ENCODE measurements around the gene WNT8A. TPM values are rescaled to one million over a fixed set of nuclear protein-coding genes. Genes with fewer than 3 reads are reported as not detected.

Gene WNT8A
- total and polyA plus RNA-seq, 2 of the 13 experiments (the other 11 are each of a cell fraction or from before 2014, with no cell fraction given): not detected

DNA sequence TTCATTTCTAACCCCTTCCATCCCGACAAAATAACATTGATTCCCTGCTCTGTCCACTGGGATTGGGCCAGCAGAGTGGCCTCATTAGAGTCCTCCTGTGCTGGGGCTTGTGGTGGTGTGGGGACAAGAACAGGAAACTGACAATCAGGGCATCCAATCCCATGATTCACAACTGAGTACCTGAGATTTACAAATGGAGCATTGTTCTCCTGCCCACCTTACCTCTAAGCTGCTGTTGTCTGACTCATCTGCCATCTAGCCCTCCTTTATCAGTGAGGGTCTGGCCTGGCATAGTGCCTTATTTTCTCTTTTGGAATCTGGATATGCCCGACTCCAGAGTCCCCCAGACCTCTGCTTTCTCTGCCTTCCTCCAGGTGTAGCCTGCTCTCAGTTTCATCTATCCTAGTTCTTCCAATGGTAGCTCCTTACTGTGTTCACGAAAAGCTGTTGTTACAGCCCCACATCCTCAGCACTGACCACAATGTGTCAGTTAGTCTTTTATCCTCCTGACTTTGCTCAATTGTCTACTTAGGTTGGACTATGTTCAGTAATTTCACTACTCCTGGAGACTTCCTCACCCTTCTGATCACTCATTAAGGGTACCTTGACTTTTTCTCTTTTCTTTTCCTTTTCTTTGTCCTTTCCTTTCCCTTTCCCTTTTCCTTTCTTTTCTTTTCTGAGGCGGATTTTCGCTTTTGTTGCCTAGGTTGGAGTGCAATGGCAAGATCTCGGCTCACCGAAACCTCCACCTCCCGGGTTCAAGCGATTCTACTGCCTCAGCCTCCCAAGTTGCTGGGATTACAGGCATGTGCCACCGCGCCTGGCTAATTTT is 13.4 kb downstream of the WNT8A start:
- H3K79me2 ChIP-seq (ENCODE audit: insufficient read depth, low read length): no peaks in the 10 kb centered on the region
- no peak overlapping the region for H3K4me3 ChIP-seq (replicated peaks in 1 of 3; ENCODE audit: insufficient read depth in 1 of 3, low read depth in 2 of 3, low read length in 3 of 3)
- intact Hi-C loops (cut with micrococcal nuclease; ENCODE audit: unreplicated experiment): no loop called here
- H3K27me3 ChIP-seq (ENCODE audit: control insufficient read depth in 1 of 2, insufficient read depth in 2 of 2, low read length in 2 of 2): no peaks in the 10 kb centered on the region
- H3K4me1 ChIP-seq (ENCODE audit: insufficient read depth, low read length): peaks cover 60% of the 10 kb centered on the region
- POLR2A ChIA-PET: no interaction called here
- peak; percentile 32 for DNase-seq (ENCODE audit: low spot score)
- H3K9ac ChIP-seq (ENCODE audit: insufficient read depth, low read depth, low read length): no peak overlapping the region
- no peak overlapping the region for H2AFZ ChIP-seq (ENCODE audit: low read length)
- no peak overlapping the region for H3K27ac ChIP-seq (ENCODE audit: extremely low read length, insufficient read depth, low read length)
- no peaks in the 10 kb centered on the region for H3K36me3 ChIP-seq (replicated peaks in 1 of 2; ENCODE audit: control insufficient read depth in 1 of 2, insufficient read depth in 2 of 2, low read length in 2 of 2)
- 0 out of 2 replicates have a peak overlapping the region, but pooled peaks have one; percentile 67 for H3K4me2 ChIP-seq (ENCODE audit: low read depth, low read length)
- FAIRE-seq: peak; percentile 32
- no TSS peak for BruUV-seq (replicated peaks)
- 82% methylated on average over 11 of the region's 11 CpGs for WGBS (ENCODE audit: low lambda C conversion rate)
- in situ Hi-C loops (cut with HindIII; ENCODE audit: extremely low pct_ligation_motif_present, low pct_unique_long_range_greater_than_20kb): no loop called here
- no peaks in the 10 kb centered on the region for H4K20me1 ChIP-seq (ENCODE audit: insufficient read depth, low read length)
- no peak for TF ChIP-seq SOX13 (IDR thresholded peaks at IDR 0.05)
- TF ChIP-seq SOX13 (CRISPR knock-in tag; conservative IDR thresholded peaks at IDR 0.05 in 1 of 2, IDR thresholded peaks at IDR 0.05 in 1 of 2): peak in 1 of 2 experiments; percentile 21; a peak in 1 of 4 replicates
- no peak for TF ChIP-seq SSRP1 (CRISPR knock-in tag; IDR thresholded peaks at IDR 0.05)
- CTCF ChIA-PET (ENCODE audit: low intra/inter-chr PET ratio, low total read pairs): no interaction called here
- ATAC-seq: no peak
- H3K9me3 ChIP-seq (ENCODE audit: low read length): no peaks in the 10 kb centered on the region

DNA sequence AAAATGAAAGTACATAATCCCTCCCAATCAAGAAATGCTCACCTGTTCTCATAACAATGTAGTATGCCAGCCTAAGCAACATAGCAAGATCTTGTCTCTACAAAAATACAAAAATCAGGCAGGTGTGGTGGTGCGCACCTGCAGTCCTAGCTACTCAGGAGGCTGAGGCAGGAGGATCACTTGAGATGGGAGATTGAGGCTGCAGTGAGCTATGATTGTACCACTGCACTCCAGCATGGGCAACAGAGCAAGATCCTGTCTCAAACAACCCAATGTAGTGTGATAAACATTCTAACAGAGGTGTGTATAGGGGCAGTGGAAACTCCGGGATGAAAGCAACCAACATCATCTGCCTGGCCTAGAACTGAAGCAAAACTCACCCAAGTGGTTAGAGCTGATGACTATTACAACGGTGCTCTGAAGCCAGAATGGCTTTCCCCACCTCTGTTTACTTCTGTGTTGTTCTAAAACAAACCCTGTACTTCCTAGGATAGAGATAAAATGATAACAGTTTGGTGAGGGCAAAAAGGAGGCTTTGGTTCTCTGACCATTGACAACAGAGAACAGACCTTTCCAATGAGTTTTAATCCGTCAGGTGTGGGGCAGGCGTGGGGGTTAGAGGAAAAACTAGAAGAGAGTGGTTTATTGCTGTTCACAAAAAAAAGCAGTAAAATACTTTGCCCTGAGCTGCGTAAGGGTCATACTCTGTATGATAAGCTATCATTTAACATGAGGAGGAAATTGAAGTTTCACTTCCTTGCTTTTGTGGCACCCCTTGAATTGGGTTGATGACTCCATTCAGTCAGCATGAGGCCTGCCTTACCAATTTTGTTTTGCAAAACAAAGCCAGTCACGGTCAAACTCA is 18.9 kb downstream of the WNT8A start:
- H3K4me3 ChIP-seq (replicated peaks in 1 of 3; ENCODE audit: insufficient read depth in 1 of 3, low read depth in 2 of 3, low read length in 3 of 3): no peak overlapping the region
- H3K4me1 ChIP-seq (ENCODE audit: insufficient read depth, low read length): peaks cover 24% of the 10 kb centered on the region
- H2AFZ ChIP-seq (ENCODE audit: low read length): no peak overlapping the region
- in situ Hi-C loops (cut with HindIII; ENCODE audit: extremely low pct_ligation_motif_present, low pct_unique_long_range_greater_than_20kb): no loop called here
- no peak overlapping the region for H3K9ac ChIP-seq (ENCODE audit: insufficient read depth, low read depth, low read length)
- TF ChIP-seq, protein P1, sequence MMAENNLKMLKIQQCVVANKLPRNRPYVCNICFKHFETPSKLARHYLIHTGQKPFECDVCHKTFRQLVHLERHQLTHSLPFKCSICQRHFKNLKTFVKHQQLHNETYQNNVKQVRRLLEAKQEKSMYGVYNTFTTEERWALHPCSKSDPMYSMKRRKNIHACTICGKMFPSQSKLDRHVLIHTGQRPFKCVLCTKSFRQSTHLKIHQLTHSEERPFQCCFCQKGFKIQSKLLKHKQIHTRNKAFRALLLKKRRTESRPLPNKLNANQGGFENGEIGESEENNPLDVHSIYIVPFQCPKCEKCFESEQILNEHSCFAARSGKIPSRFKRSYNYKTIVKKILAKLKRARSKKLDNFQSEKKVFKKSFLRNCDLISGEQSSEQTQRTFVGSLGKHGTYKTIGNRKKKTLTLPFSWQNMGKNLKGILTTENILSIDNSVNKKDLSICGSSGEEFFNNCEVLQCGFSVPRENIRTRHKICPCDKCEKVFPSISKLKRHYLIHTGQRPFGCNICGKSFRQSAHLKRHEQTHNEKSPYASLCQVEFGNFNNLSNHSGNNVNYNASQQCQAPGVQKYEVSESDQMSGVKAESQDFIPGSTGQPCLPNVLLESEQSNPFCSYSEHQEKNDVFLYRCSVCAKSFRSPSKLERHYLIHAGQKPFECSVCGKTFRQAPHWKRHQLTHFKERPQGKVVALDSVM (CRISPR knock-in tag; IDR thresholded peaks at IDR 0.05): peak; percentile 39; the same call in 1 of the 2 replicates
- TF ChIP-seq NFE2 (CRISPR knock-in tag; IDR thresholded peaks at IDR 0.05) (no peak), KDM4B (CRISPR knock-in tag; IDR thresholded peaks at IDR 0.05) (no peak), FOXJ3 (CRISPR knock-in tag; IDR thresholded peaks at IDR 0.05; ENCODE audit: borderline replicate concordance) (no peak)
- no peaks in the 10 kb centered on the region for H3K27me3 ChIP-seq (ENCODE audit: control insufficient read depth in 1 of 2, insufficient read depth in 2 of 2, low read length in 2 of 2)
- H3K36me3 ChIP-seq (replicated peaks in 1 of 2; ENCODE audit: control insufficient read depth in 1 of 2, insufficient read depth in 2 of 2, low read length in 2 of 2): no peaks in the 10 kb centered on the region
- H3K9me3 ChIP-seq (ENCODE audit: low read length): no peaks in the 10 kb centered on the region
- ChIA-PET CTCF (ENCODE audit: low intra/inter-chr PET ratio, low total read pairs) (no interaction called here), POLR2A (no interaction called here)
- intact Hi-C loops (cut with micrococcal nuclease; ENCODE audit: unreplicated experiment): no loop called here
- H4K20me1 ChIP-seq (ENCODE audit: insufficient read depth, low read length): no peaks in the 10 kb centered on the region
- ATAC-seq: no peak
- no peak for FAIRE-seq
- no peak overlapping the region for H3K4me2 ChIP-seq (ENCODE audit: low read depth, low read length)
- no peak for DNase-seq (ENCODE audit: low spot score)
- BruUV-seq (replicated peaks): no TSS peak
- no peak overlapping the region for H3K27ac ChIP-seq (ENCODE audit: extremely low read length, insufficient read depth, low read length)
- 44% methylated on average over 7 of the region's 7 CpGs for WGBS (ENCODE audit: low lambda C conversion rate)
- no peaks in the 10 kb centered on the region for H3K79me2 ChIP-seq (ENCODE audit: insufficient read depth, low read length)
